HG02623 (cell line): ENCODE measurements around the gene CLEC4G.
"Not testable (repeated sequence)": the region's sequence is repeated elsewhere in the genome, so short reads cannot be mapped to it uniquely, and the experiment has no call there.

Experiments
- ATAC-seq: cut with Tn5 transposase; IDR thresholded peaks from one replicate; pipeline ENCODE4 v1.9.1; 2021; ENCODE audit warnings: moderate library complexity; ENCODE audit not compliant: unreplicated experiment

The CLEC4G gene

GRCh38 chr19:7746903-7747884 lies 15.3 kb upstream of the CLEC4G start, which contains the start of gene CD209:
TSS of gene CD209 (minus strand) at chr19:7747534. CDS start at chr19:7747511, 23 bp downstream.
- ATAC-seq = no peak

GRCh38 chr19:7746306-7746705 lies 14.4 kb upstream of the CLEC4G start:
- ATAC-seq = not testable (repeated sequence)

GRCh38 chr19:7744871-7745650 lies 13.2 kb upstream of the CLEC4G start:
- no peak for ATAC-seq

- no peak for ATAC-seq
Observed at GRCh38 chr19:7744199-7744786, 12.4 kb upstream of the CLEC4G start.

GRCh38 chr19:7743425-7743841 lies 11.5 kb upstream of the CLEC4G start:
- no peak for ATAC-seq

- ATAC-seq = no peak
Observed at GRCh38 chr19:7742991-7743390, 11.1 kb upstream of the CLEC4G start.

- ATAC-seq = no peak
Observed at GRCh38 chr19:7742575-7742974, 10.7 kb upstream of the CLEC4G start.

GRCh38 chr19:7740682-7741054 lies 8.8 kb upstream of the CLEC4G start:
- ATAC-seq = no peak

GRCh38 chr19:7739801-7740681 lies 8.1 kb upstream of the CLEC4G start:
- no peak for ATAC-seq

- ATAC-seq = no peak
Observed at GRCh38 chr19:7739211-7739755, 7.4 kb upstream of the CLEC4G start.

- ATAC-seq = no peak
Observed at GRCh38 chr19:7738023-7738422, 6.1 kb upstream of the CLEC4G start.

- no peak for ATAC-seq
Observed at GRCh38 chr19:7737215-7737614, 5.3 kb upstream of the CLEC4G start.

- no peak for ATAC-seq
Observed at GRCh38 chr19:7736148-7736547, 4.2 kb upstream of the CLEC4G start.

GRCh38 chr19:7734220-7735203 lies 2.6 kb upstream of the CLEC4G start:
- no peak for ATAC-seq

GRCh38 chr19:7733376-7733775 lies 1.5 kb upstream of the CLEC4G start:
- ATAC-seq = no peak

GRCh38 chr19:7731615-7732014 lies 295 bp downstream of the CLEC4G start:
- ATAC-seq = no peak

- no peak for ATAC-seq
Observed at GRCh38 chr19:7731218-7731595, 703 bp downstream of the CLEC4G start.

GRCh38 chr19:7730286-7731217 lies 1.4 kb downstream of the CLEC4G start:
- ATAC-seq = no peak
